ENCODE results near the gene ZNF248. TPM values are rescaled to one million over a fixed set of nuclear protein-coding genes. Genes with fewer than 3 reads are reported as not detected.

Gene ZNF248
- total and polyA plus RNA-seq, 9 of the 15 experiments (the other 6 are each of a cell fraction or from before 2014, with no cell fraction given), result 4.5 to 16.5 (median 10.2) TPM

- TF ChIP-seq, protein P1, sequence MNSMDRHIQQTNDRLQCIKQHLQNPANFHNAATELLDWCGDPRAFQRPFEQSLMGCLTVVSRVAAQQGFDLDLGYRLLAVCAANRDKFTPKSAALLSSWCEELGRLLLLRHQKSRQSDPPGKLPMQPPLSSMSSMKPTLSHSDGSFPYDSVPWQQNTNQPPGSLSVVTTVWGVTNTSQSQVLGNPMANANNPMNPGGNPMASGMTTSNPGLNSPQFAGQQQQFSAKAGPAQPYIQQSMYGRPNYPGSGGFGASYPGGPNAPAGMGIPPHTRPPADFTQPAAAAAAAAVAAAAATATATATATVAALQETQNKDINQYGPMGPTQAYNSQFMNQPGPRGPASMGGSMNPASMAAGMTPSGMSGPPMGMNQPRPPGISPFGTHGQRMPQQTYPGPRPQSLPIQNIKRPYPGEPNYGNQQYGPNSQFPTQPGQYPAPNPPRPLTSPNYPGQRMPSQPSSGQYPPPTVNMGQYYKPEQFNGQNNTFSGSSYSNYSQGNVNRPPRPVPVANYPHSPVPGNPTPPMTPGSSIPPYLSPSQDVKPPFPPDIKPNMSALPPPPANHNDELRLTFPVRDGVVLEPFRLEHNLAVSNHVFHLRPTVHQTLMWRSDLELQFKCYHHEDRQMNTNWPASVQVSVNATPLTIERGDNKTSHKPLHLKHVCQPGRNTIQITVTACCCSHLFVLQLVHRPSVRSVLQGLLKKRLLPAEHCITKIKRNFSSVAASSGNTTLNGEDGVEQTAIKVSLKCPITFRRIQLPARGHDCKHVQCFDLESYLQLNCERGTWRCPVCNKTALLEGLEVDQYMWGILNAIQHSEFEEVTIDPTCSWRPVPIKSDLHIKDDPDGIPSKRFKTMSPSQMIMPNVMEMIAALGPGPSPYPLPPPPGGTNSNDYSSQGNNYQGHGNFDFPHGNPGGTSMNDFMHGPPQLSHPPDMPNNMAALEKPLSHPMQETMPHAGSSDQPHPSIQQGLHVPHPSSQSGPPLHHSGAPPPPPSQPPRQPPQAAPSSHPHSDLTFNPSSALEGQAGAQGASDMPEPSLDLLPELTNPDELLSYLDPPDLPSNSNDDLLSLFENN (IDR thresholded peaks at IDR 0.05; ENCODE audit: low read depth in 2 of 2, low read length in 2 of 2), result no peak
- TF ChIP-seq GMEB1 (CRISPR knock-in tag; IDR thresholded peaks at IDR 0.05) (peak; percentile 94), RERE (CRISPR knock-in tag; IDR thresholded peaks at IDR 0.05; ENCODE audit: borderline replicate concordance) (no peak), NUFIP1 (IDR thresholded peaks at IDR 0.05; ENCODE audit: partially characterized antibody) (no peak), NCOR1 (IDR thresholded peaks at IDR 0.05) (no peak), FOXJ2 (tag; IDR thresholded peaks at IDR 0.05) (no peak)
- TF ChIP-seq, protein P2, sequence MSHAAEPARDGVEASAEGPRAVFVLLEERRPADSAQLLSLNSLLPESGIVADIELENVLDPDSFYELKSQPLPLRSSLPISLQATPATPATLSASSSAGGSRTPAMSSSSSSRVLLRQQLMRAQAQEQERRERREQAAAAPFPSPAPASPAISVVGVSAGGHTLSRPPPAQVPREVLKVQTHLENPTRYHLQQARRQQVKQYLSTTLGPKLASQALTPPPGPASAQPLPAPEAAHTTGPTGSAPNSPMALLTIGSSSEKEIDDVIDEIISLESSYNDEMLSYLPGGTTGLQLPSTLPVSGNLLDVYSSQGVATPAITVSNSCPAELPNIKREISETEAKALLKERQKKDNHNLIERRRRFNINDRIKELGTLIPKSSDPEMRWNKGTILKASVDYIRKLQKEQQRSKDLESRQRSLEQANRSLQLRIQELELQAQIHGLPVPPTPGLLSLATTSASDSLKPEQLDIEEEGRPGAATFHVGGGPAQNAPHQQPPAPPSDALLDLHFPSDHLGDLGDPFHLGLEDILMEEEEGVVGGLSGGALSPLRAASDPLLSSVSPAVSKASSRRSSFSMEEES (CRISPR knock-in tag; IDR thresholded peaks at IDR 0.05), result no peak
These were observed at the start of gene ZNF248 (continued) for GRCh38 chr10:37857287-37858211.
